ENCODE measurements around the gene NSG1.

- TF ChIP-seq CTCF (conservative IDR thresholded peaks at IDR 0.05) (no peak), EZH2 (IDR thresholded peaks at IDR 0.05; ENCODE audit: low read depth) (no peak)
Observed at GRCh38 chr4:4413373-4413725, 26.4 kb downstream of the NSG1 start.
